OCI-LY7 (cell line): Measurements from ENCODE around the gene CARD10. TPM values are rescaled to one million over a fixed set of nuclear protein-coding genes. Genes with fewer than 3 reads are reported as not detected.

ENCODE experiments used
- BruUV-seq: library from RNA; stranded (reverse); fragments of 400-500 nt; replicated peaks from 2 replicates; lab custom pipeline; 2021; lab: Mats Ljungman, UMichigan
- CTCF ChIA-PET: fragments of 300-600 bp; sonication (Branson Sonifier 250); formaldehyde crosslinking; loops from one replicate; lab custom pipeline; 2022; ENCODE audit warnings: antibody characterized with exemption; ENCODE audit not compliant: unreplicated experiment; lab: Charles Lee
- POLR2A ChIA-PET: fragments of 300-600 bp; sonication (Branson Sonifier 250); formaldehyde crosslinking; loops from one replicate; lab custom pipeline; 2022; ENCODE audit warnings: antibody characterized with exemption; lab: Charles Lee
- DNase-seq: peaks from one replicate; pipeline ENCODE4 v3.0.0-alpha.2; 2015; ENCODE audit warnings: low spot score
- H2AFZ ChIP-seq: fragments of 200-600 bp; sonication (generic), shearing (Covaris generic); 2 replicates; pipeline ENCODE4 v1.6.1; 2014; ENCODE audit warnings: mild to moderate bottlenecking, antibody characterized with exemption, low read length, moderate library complexity
- H3K27ac ChIP-seq: fragments of 200-600 bp; sonication (generic); 2 replicates; pipeline ENCODE4 v1.5.1; 2014; ENCODE audit warnings: mixed run types, low read depth, mild to moderate bottlenecking, moderate library complexity, low read length, inconsistent platforms; ENCODE audit not compliant: poor library complexity, severe bottlenecking
- H3K36me3 ChIP-seq: fragments of 200-600 bp; sonication (generic); 2 replicates; pipeline ENCODE4 v1.6.1; 2014; ENCODE audit warnings: mild to moderate bottlenecking, antibody characterized with exemption, low read length, moderate library complexity, mixed read lengths; ENCODE audit not compliant: insufficient read depth
- H3K4me1 ChIP-seq: fragments of 200-600 bp; sonication (generic); 2 replicates; pipeline ENCODE4 v1.5.1; 2014; ENCODE audit warnings: mild to moderate bottlenecking, low read length; ENCODE audit not compliant: insufficient read depth, poor library complexity, severe bottlenecking
- H3K4me2 ChIP-seq: fragments of 200-600 bp; sonication (generic); 2 replicates; pipeline ENCODE4 v1.6.1; 2014; ENCODE audit warnings: mild to moderate bottlenecking, low read length
- H3K4me3 ChIP-seq: fragments of 200-600 bp; sonication (generic); 2 replicates; pipeline ENCODE4 v1.5.1; 2014; ENCODE audit warnings: mild to moderate bottlenecking, low read depth, low read length; ENCODE audit not compliant: poor library complexity, severe bottlenecking
- H3K79me2 ChIP-seq: fragments of 200-600 bp; sonication (generic); 2 replicates; pipeline ENCODE4 v1.6.1; 2016; ENCODE audit warnings: low read depth, mild to moderate bottlenecking, low read length, moderate library complexity, mixed read lengths; ENCODE audit not compliant: insufficient read depth
- H3K9me2 ChIP-seq: fragments of 200-600 bp; sonication (generic); 2 replicates; pipeline ENCODE4 v1.6.1; 2016; ENCODE audit warnings: mild to moderate bottlenecking, low read length, mixed read lengths; ENCODE audit not compliant: insufficient read depth
- H3K9me3 ChIP-seq: fragments of 200-600 bp; sonication (generic); 2 replicates; pipeline ENCODE4 v1.6.1; 2014; ENCODE audit warnings: mild to moderate bottlenecking, mixed run types, low read length, mixed read lengths
- H4K20me1 ChIP-seq: fragments of 200-600 bp; sonication (generic); 2 replicates; pipeline ENCODE4 v1.6.1; 2014; ENCODE audit warnings: mild to moderate bottlenecking, antibody characterized with exemption, low read length, moderate library complexity, mixed read lengths; ENCODE audit not compliant: insufficient read depth
- CTCF ChIP-seq: fragments of 200-600 bp; sonication (generic); conservative IDR thresholded peaks from 2 replicates; pipeline ENCODE4 v1.5.1; 2014; ENCODE audit warnings: mild to moderate bottlenecking, antibody characterized with exemption, low read length, moderate library complexity, mixed read lengths
- EZH2phosphoT487 ChIP-seq: fragments of 200-600 bp; sonication (generic); IDR thresholded peaks from 2 replicates; pipeline ENCODE4 v1.6.1; 2018; ENCODE audit warnings: low read depth, borderline replicate concordance, mild to moderate bottlenecking, mixed run types, antibody characterized with exemption, low read length, moderate library complexity, mixed read lengths
- intact Hi-C: fragments of 100-400 bp; cut with micrococcal nuclease; formaldehyde crosslinking; loops from one replicate; pipeline ENCODE4 v1.10.0; 2022; ENCODE audit not compliant: unreplicated experiment
- total RNA-seq, 2 experiments: library from RNA; depleted of rRNA in 1 of 2; stranded (reverse); fragments of >200 nt in 1 of 2; shearing (Covaris generic) in 1 of 2; gene quantifications; 2 replicates each; pipeline ENCODE4 v1.2.3, GENCODE V29; 2014 to 2022

Gene CARD10
- total RNA-seq, 2 experiments from 2014 or later: 2.8 to 4.0 TPM

- CTCF ChIA-PET: no interaction called here
- H3K4me2 ChIP-seq: no peak overlapping the region
These were observed 3.3 kb upstream of the CARD10 start for GRCh38 chr22:37522482-37522881.

GRCh38 chr22:37521236-37521739 lies 2.1 kb upstream of the CARD10 start:
- no peaks in the 10 kb centered on the region for H3K9me2 ChIP-seq
- no TSS peak for BruUV-seq
- intact Hi-C loops: no loop called here
- POLR2A ChIA-PET: interaction anchor here (0.7 kb wide), 1 partner anchor 110 kb away, joined by 3 read pairs; no protein-coding TSS in a partner anchor
- H3K4me3 ChIP-seq: no peak overlapping the region
- H3K4me1 ChIP-seq: no peaks in the 10 kb centered on the region
- H4K20me1 ChIP-seq: no peaks in the 10 kb centered on the region
- no peak for DNase-seq
- no peak overlapping the region for H3K27ac ChIP-seq
- CTCF ChIA-PET: interaction anchor here (0.6 kb wide), 1 partner anchor 204 kb away, joined by 5 read pairs; no protein-coding TSS in a partner anchor
- no peak for TF ChIP-seq EZH2phosphoT487
- no peak for TF ChIP-seq CTCF
- no peaks in the 10 kb centered on the region for H3K9me3 ChIP-seq
- H2AFZ ChIP-seq: no peak overlapping the region
- no peaks in the 10 kb centered on the region for H3K36me3 ChIP-seq
- H3K79me2 ChIP-seq: no peaks in the 10 kb centered on the region
- no peak overlapping the region for H3K4me2 ChIP-seq

More at GRCh38 chr22:37522482-37522881, 3.3 kb upstream of the CARD10 start:
- Histone ChIP-seq H3K9me3 (no peaks in the 10 kb centered on the region), H3K79me2 (no peaks in the 10 kb centered on the region), H2AFZ (no peak overlapping the region), H3K36me3 (no peaks in the 10 kb centered on the region), H3K9me2 (no peaks in the 10 kb centered on the region), H3K27ac (no peak overlapping the region), H4K20me1 (no peaks in the 10 kb centered on the region), H3K4me3 (no peak overlapping the region), H3K4me1 (no peaks in the 10 kb centered on the region)
- intact Hi-C loops: no loop called here
- POLR2A ChIA-PET: no interaction called here
- no TSS peak for BruUV-seq
- DNase-seq: no peak
- TF ChIP-seq CTCF (no peak), EZH2phosphoT487 (no peak)

DNA sequence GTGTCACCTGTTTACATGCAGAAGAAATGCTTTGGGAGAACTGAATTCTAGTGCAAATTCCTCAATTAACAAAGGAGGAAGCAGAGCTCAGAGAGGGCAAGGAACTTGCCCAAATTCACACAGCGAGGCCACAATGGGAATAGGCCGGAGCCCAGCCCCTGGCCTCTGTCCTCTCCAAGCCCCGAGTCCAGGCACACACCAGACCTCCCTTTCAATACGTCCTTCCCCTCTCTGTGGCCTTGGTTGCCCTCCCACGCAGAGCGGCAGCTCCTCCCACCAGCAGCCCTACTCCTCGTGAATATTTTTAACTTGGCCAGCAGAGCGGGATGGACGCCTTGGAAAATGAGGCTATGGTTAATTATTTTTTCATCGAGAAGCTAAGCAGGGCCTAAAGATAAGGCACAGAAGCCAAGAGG lies 1.6 kb upstream of the CARD10 start:
- intact Hi-C loops: no loop called here
- H2AFZ ChIP-seq: no peak overlapping the region
- no TSS peak for BruUV-seq

More for the DNA sequence above, 1.6 kb upstream of the CARD10 start:
- Histone ChIP-seq H3K36me3 (no peaks in the 10 kb centered on the region), H3K27ac (no peak overlapping the region), H3K4me2 (no peak overlapping the region), H3K4me1 (no peaks in the 10 kb centered on the region), H3K79me2 (no peaks in the 10 kb centered on the region), H3K9me3 (no peaks in the 10 kb centered on the region), H4K20me1 (no peaks in the 10 kb centered on the region), H3K9me2 (no peaks in the 10 kb centered on the region), H3K4me3 (no peak overlapping the region)
- DNase-seq: no peak
- ChIA-PET POLR2A (interaction anchor here (0.7 kb wide), 1 partner anchor 110 kb away, joined by 3 read pairs; no protein-coding TSS in a partner anchor), CTCF (interaction anchor here (0.6 kb wide), 1 partner anchor 204 kb away, joined by 5 read pairs; no protein-coding TSS in a partner anchor)
- TF ChIP-seq EZH2phosphoT487 (no peak), CTCF (no peak)
